Body of pancreas (tissue), 4 donors: ENCODE measurements around the gene KIZ. TPM values are rescaled to one million over a fixed set of nuclear protein-coding genes. Genes with fewer than 3 reads are reported as not detected.

Experiments
- ATAC-seq: fragments of 150-250 bp; one replicate; pipeline ENCODE4 v1.9.1; 2016
- DNase-seq, 4 donors: peaks; one replicate each; pipeline ENCODE4 v3.0.0-alpha.2; 2019
- H3K27ac ChIP-seq, 4 donors: fragments of 200-600 bp; sonication (generic); 1 replicate in 3 of 4; 2 replicates in 1 of 4; pipeline versions ENCODE4 v1.5.1 to v1.6.1; 2016 to 2019; ENCODE audit warnings: mild to moderate bottlenecking in 1 of 4, mixed read lengths in 1 of 4, moderate library complexity in 1 of 4
- H3K27me3 ChIP-seq, 2 donors: fragments of 200-600 bp; sonication (generic); one replicate each; pipeline ENCODE4 v1.6.0; 2016; ENCODE audit warnings: mild to moderate bottlenecking in 1 of 2
- H3K36me3 ChIP-seq, 2 donors: fragments of 200-600 bp; sonication (generic); replicated peaks in 1 of 2; 2 replicates each; pipeline ENCODE4 v1.5.1; 2016; ENCODE audit warnings: low read depth in 2 of 2; ENCODE audit not compliant: insufficient read depth in 1 of 2
- H3K4me1 ChIP-seq: fragments of 200-600 bp; sonication (generic); one replicate; pipeline ENCODE4 v1.6.0; 2016
- H3K4me3 ChIP-seq, 2 donors: fragments of 200-600 bp; sonication (generic); 1 replicate in 1 of 2; 2 replicates in 1 of 2; pipeline ENCODE4 v1.5.1; 2016 to 2019
- H3K9me3 ChIP-seq, 3 donors: fragments of 200-600 bp; sonication (generic); 1 replicate in 2 of 3; 2 replicates in 1 of 3; pipeline ENCODE4 v1.5.1; 2016
- POLR2A ChIP-seq, 3 donors: fragments of 450-650 bp; IDR thresholded peaks; one replicate each; pipeline ENCODE4 v1.6.1; 2016; ENCODE audit warnings: antibody characterized with exemption in 3 of 3, mild to moderate bottlenecking in 2 of 3
- WGBS, 2 donors: methylation state at CpG; one replicate each; pipeline ENCODE4 v1.1.5; 2017; 5-methylcytosine and 5-hydroxymethylcytosine counted together
- intact Hi-C: fragments of 100-400 bp; cut with DNase I; formaldehyde crosslinking; loops from one replicate; pipeline ENCODE4 v1.15.1; 2023
- total RNA-seq, 2 donors: library from RNA; depleted of rRNA; stranded (reverse); fragments of >200 nt; gene quantifications; one replicate each; pipeline ENCODE4 v1.1.0, GENCODE V29; 2016
- TF ChIP-seq, protein P1 (sequence below), 7 experiments: fragments of 450-650 bp in 4 of 7; fragments of 200-600 bp in 3 of 7; sonication (generic) in 3 of 7; IDR thresholded peaks; one replicate each; pipeline ENCODE4 v1.5.1; 2016 to 2019; ENCODE audit warnings: antibody characterized with exemption in 7 of 7

KIZ gene
- total RNA-seq, 2 donors from 2014 or later: 17.1 to 28.7 TPM

DNA sequence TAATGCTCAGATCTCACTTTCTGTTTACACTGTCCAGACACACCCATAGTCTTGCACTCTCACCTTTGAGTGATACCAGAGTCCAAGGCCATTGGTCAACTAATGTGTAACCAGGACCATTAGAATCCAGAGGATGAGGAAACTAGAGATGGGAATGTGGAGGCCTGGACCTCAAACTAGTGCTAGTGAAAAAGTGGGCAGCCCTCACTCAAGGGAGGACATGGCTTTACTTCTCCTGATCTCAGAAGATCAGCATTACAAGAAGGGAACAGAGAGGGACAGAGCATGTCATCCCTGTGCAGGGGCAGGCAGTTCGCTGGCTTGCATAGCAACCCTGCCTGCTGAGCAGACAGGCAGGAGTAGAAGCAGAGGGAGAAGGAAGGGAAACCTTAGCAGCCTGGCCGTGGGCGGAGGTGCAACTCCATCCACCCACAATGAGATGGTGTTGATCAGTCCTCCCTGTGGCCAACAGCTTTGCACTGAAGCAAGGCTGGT is 154.7 kb downstream of the KIZ start:
- Histone ChIP-seq H3K27me3 (no peaks in the 10 kb centered on the region), H3K4me3 (no peak overlapping the region), H3K9me3 (no peaks in the 10 kb centered on the region), H3K27ac (no peak overlapping the region), H3K4me1 (no peaks in the 10 kb centered on the region), H3K36me3 (no peaks in the 10 kb centered on the region)
- ATAC-seq: no peak
- WGBS, 2 donors: 27 to 42% methylated on average over 3 of the region's 3 CpGs
- no peak for DNase-seq
- TF ChIP-seq, protein P1, sequence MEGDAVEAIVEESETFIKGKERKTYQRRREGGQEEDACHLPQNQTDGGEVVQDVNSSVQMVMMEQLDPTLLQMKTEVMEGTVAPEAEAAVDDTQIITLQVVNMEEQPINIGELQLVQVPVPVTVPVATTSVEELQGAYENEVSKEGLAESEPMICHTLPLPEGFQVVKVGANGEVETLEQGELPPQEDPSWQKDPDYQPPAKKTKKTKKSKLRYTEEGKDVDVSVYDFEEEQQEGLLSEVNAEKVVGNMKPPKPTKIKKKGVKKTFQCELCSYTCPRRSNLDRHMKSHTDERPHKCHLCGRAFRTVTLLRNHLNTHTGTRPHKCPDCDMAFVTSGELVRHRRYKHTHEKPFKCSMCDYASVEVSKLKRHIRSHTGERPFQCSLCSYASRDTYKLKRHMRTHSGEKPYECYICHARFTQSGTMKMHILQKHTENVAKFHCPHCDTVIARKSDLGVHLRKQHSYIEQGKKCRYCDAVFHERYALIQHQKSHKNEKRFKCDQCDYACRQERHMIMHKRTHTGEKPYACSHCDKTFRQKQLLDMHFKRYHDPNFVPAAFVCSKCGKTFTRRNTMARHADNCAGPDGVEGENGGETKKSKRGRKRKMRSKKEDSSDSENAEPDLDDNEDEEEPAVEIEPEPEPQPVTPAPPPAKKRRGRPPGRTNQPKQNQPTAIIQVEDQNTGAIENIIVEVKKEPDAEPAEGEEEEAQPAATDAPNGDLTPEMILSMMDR (IDR thresholded peaks at IDR 0.05): no peak
- TF ChIP-seq POLR2A (IDR thresholded peaks at IDR 0.05): no peak
- intact Hi-C loops: no loop called here

DNA sequence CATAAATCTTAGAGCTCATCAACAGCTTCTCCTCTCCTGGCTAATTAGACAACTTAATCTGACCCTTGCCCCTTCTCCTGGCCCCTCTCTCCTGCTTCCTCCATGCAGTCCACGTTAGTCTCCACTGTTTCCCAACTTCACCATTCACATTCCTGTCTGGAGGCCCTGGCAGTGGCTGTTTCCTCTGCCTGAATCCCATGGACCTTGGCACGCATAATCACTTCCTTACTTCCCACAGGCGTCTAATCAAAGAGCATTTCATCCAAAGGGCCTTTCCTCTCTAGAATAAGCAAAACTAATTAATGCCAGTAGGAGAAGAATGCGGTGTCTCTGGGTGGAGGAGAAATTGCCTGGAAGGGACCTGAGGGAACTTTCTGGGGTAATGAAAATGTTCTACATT is 160.9 kb downstream of the KIZ start:
- Histone ChIP-seq H3K36me3 (no peaks in the 10 kb centered on the region), H3K9me3 (no peaks in the 10 kb centered on the region), H3K4me1 (no peaks in the 10 kb centered on the region), H3K27ac (no peak overlapping the region), H3K4me3 (no peak overlapping the region), H3K27me3 (no peaks in the 10 kb centered on the region)
- WGBS, 2 donors: 60 to 64% methylated on average over 4 of the region's 4 CpGs
- TF ChIP-seq, protein P1 (IDR thresholded peaks at IDR 0.05): no peak
- TF ChIP-seq POLR2A (IDR thresholded peaks at IDR 0.05): no peak
- DNase-seq (no peak), ATAC-seq (no peak)
- intact Hi-C loops: no loop called here

DNA sequence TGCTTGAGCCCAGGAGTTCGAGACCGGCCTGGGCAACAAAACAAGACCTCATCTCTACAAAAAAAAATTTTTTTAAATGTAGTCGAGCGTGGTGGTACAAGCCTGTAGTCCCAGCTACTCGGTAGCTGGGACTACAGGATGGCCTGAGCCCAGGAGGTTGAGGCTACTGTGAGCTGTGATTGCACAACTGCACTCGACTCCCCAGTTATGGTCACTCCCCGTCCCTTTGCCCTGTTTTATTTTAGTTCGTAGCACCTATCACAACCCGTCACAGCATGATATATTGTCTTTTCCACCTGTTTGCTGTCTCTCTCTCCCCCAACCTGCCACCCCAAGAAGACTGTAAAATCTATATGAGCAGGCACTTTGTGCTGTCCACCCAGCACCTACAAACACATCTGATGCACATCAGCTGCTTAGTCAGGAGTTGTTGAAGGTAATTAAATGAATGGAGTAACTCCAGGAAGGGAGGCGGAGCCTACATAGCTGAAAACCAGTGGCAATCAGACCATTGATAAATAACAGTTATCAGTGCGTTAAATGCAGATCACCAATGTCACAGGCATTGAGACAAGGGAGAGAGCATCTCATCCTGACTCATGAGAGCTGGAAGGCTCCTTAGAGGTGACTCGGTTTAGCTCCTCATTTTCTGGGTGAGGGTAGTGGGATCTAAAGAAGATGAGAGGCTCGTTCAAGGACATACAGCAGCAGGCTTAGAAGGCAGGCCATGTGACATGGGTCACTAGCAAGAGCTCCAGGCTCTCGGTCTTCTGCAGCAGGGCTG is 162.9 kb downstream of the KIZ start:
- whole genome bisulfite sequencing, 2 donors: 45 to 58% methylated on average over 14 of the region's 14 CpGs
- Histone ChIP-seq H3K27ac (no peak overlapping the region), H3K4me3 (no peak overlapping the region), H3K4me1 (no peaks in the 10 kb centered on the region), H3K36me3 (no peaks in the 10 kb centered on the region), H3K27me3 (no peaks in the 10 kb centered on the region), H3K9me3 (no peaks in the 10 kb centered on the region)
- intact Hi-C loops: no loop called here
- ATAC-seq: no peak
- no peak for TF ChIP-seq POLR2A (IDR thresholded peaks at IDR 0.05)
- TF ChIP-seq, protein P1 (IDR thresholded peaks at IDR 0.05): no peak
- DNase-seq: no peak

DNA sequence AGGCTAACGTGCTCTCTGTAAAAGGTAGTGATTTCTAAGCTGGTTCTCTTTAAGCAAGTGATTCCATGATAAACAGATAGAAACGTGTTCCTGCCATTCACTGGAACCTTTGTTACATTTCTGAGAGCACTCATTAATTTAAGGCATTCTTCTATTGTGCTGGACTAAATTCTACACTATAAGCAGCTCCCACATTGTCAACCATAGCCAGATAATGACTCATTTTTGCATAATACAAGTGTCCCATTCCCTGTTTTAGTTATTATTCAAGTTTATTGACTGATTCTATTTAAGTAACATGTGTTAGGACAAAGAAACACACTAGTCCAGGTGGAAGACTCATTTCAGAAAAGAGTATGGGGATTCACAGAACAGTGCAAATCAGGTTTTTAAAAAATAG is 163.8 kb downstream of the KIZ start:
- no peaks in the 10 kb centered on the region for H3K27me3 ChIP-seq
- 13 to 15% methylated on average over 2 of the region's 2 CpGs for WGBS, 2 donors
- no peak for TF ChIP-seq POLR2A (IDR thresholded peaks at IDR 0.05)
- TF ChIP-seq, protein P1 (IDR thresholded peaks at IDR 0.05): no peak

DNA sequence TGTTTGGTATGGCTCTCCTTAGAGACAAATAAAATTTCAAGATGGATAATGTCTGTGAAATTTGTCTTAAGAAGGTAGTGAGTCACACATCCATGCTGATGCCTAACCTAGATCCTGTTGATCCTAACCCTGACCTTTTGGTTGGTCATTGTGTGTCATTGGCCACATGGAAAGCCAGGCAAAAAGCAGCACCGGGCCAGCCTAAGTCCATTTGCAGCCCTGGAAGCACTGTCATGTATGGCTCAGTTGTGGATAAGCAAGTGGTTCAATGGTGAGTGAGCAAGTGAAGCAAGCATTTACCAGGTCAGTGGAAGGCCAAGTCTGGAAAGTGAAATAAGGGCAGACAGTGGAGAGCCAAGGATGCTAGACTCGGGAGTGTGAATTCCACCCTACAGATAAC is 165.1 kb downstream of the KIZ start:
- TF ChIP-seq POLR2A (IDR thresholded peaks at IDR 0.05): no peak
- TF ChIP-seq, protein P1 (IDR thresholded peaks at IDR 0.05): no peak
- DNase-seq (no peak), ATAC-seq (no peak)
- WGBS, 2 donors: 67 to 80% methylated on average over 2 of the region's 2 CpGs
- intact Hi-C loops: no loop called here
- Histone ChIP-seq H3K36me3 (no peaks in the 10 kb centered on the region), H3K27me3 (no peaks in the 10 kb centered on the region), H3K4me1 (no peaks in the 10 kb centered on the region), H3K4me3 (no peak overlapping the region), H3K27ac (no peak overlapping the region), H3K9me3 (no peaks in the 10 kb centered on the region)

More for the DNA sequence above, 163.8 kb downstream of the KIZ start:
- no peaks in the 10 kb centered on the region for H3K4me1 ChIP-seq
- no peak overlapping the region for H3K27ac ChIP-seq
- DNase-seq (no peak), ATAC-seq (no peak)
- H3K4me3 ChIP-seq: no peak overlapping the region
- H3K9me3 ChIP-seq: no peaks in the 10 kb centered on the region
- no peaks in the 10 kb centered on the region for H3K36me3 ChIP-seq
- intact Hi-C loops: no loop called here
